ENCODE results near the gene PHF13. TPM values are rescaled to one million over a fixed set of nuclear protein-coding genes. Genes with fewer than 3 reads are reported as not detected.

The PHF13 gene
- total RNA-seq, 1 experiment from 2014 or later = 55.8 TPM

GRCh38 chr1:6580119-6580592, 33.4 kb upstream of the PHF13 start:
- TF ChIP-seq CTCF (conservative IDR thresholded peaks at IDR 0.05) = no peak
- no peak overlapping the region for H3K4ac ChIP-seq (ENCODE audit: low read depth, low read length)
- no peak overlapping the region for H2BK15ac ChIP-seq (ENCODE audit: low read depth, low read length)
- H3K14ac ChIP-seq (ENCODE audit: insufficient read depth, low read length) = peak overlapping the region; percentile 79
- DNase-seq = no peak
- H3K79me1 ChIP-seq (ENCODE audit: insufficient read depth, low read depth, low read length, poor library complexity, severe bottlenecking) = peaks cover 4% of the 10 kb centered on the region
- H2BK12ac ChIP-seq (ENCODE audit: insufficient read length, low read depth, low read length) = no peak overlapping the region
- peak overlapping the region; percentile 25 for H3K9ac ChIP-seq (ENCODE audit: extremely low read depth, insufficient read length, low read length)
- H3K4me3 Mint-ChIP-seq = peak overlapping the region; percentile 92 to 95
- no peaks in the 10 kb centered on the region for H4K20me1 ChIP-seq (ENCODE audit: control insufficient read depth, insufficient read depth, insufficient read length)
- H3K23me2 ChIP-seq (ENCODE audit: insufficient read length, low read depth, low read length, poor library complexity, severe bottlenecking) = peaks cover 7% of the 10 kb centered on the region
- no peak overlapping the region for H4K91ac ChIP-seq (ENCODE audit: insufficient read length, low read depth, low read length)
- H2BK5ac ChIP-seq (ENCODE audit: insufficient read length, low read length) = no peak overlapping the region
- no peak overlapping the region for H3K56ac ChIP-seq (ENCODE audit: insufficient read length, low read depth, low read length)
- H3K36me3 Mint-ChIP-seq (ENCODE audit: insufficient read depth in 1 of 3, low read depth in 3 of 3) = peaks cover 0 to 14% (median 2%) of the 10 kb centered on the region in 3 experiments; a peak in 4 of 7 replicates
- H4K5ac ChIP-seq (ENCODE audit: insufficient read length, low read depth, low read length) = no peak overlapping the region
- peak overlapping the region; percentile 60 for H3K4me2 ChIP-seq (ENCODE audit: insufficient read depth, insufficient read length, low read length)
- no peaks in the 10 kb centered on the region; a peak in 1 of 5 replicates for H3K9me3 Mint-ChIP-seq
- no peak overlapping the region for H4K8ac ChIP-seq (replicated peaks; ENCODE audit: insufficient read length, low read depth, low read length)
- peaks cover 10% of the 10 kb centered on the region for H3K27me3 Mint-ChIP-seq (ENCODE audit: low read depth)
- no peak overlapping the region for H3K27ac ChIP-seq (ENCODE audit: insufficient read length, low read depth, low read length)
- H2AK5ac ChIP-seq (ENCODE audit: insufficient read length, low read length) = no peak overlapping the region
- no peak overlapping the region for H3K23ac ChIP-seq (ENCODE audit: insufficient read length, low read depth, low read length)
- no peak overlapping the region for H2AFZ ChIP-seq (ENCODE audit: low read length)
- no peak overlapping the region for H2BK20ac ChIP-seq (ENCODE audit: low read depth, low read length, poor library complexity, severe bottlenecking)
- no peak overlapping the region for H3T11ph ChIP-seq (ENCODE audit: low read length)
- H3K18ac ChIP-seq (ENCODE audit: insufficient read length, low read depth, low read length) = peak overlapping the region; percentile 78
- no CpG with 5 or more reads among the region's 30 CpGs for WGBS (ENCODE audit: extremely low coverage, insufficient read length, low lambda C conversion rate)
- H3K9me3 ChIP-seq (ENCODE audit: control insufficient read depth, low read depth, low read length) = no peaks in the 10 kb centered on the region
- H3K4me1 ChIP-seq (ENCODE audit: insufficient read depth, low read length) = no peaks in the 10 kb centered on the region; the same call in 1 of the 2 replicates
- H3K4me1 Mint-ChIP-seq = peaks cover 15 to 18% of the 10 kb centered on the region in 2 experiments
- no peak overlapping the region for H2BK120ac ChIP-seq (ENCODE audit: low read depth, low read length, poor library complexity, severe bottlenecking)
- no peaks in the 10 kb centered on the region for H3K79me2 ChIP-seq (ENCODE audit: insufficient read depth, low read length)
- H3K27ac Mint-ChIP-seq = peak overlapping the region; percentile 82 to 94 (median 82); a peak in 5 of 7 replicates
- no peaks in the 10 kb centered on the region for H3K27me3 ChIP-seq (ENCODE audit: insufficient read depth, low read length)
